IMR-90 (cell line): ENCODE measurements around the gene CYSRT1. TPM values are rescaled to one million over a fixed set of nuclear protein-coding genes. Genes with fewer than 3 reads are reported as not detected.

Experiments used
- ATAC-seq: fragments of 200-7000 bp; cut with Tn5 transposase; 2 replicates; pipeline ENCODE4 v1.9.1; 2020; ENCODE audit warnings: low read depth, mild to moderate bottlenecking, moderate library complexity
- BruUV-seq: library from RNA; stranded (reverse); fragments of 400-500 nt; replicated peaks from 2 replicates; lab custom pipeline; 2021; lab: Mats Ljungman, UMichigan
- CTCF ChIA-PET: fragments of 300-600 bp; formaldehyde crosslinking; extraction: SDS; loops from one replicate; lab custom pipeline; 2021; ENCODE audit warnings: antibody characterized with exemption; lab: Yijun Ruan, JAX
- POLR2A ChIA-PET: fragments of 300-600 bp; sonication (Branson Sonifier 250); formaldehyde crosslinking; loops from one replicate; lab custom pipeline; 2022; ENCODE audit warnings: antibody characterized with exemption; ENCODE audit not compliant: unreplicated experiment; lab: Charles Lee
- DNase-seq: peaks from one replicate; pipeline ENCODE4 v3.0.0; 2013
- H2AFZ ChIP-seq: replicated peaks from 2 replicates; pipeline ENCODE3; 2013; ENCODE audit warnings: low read length, mild to moderate bottlenecking; ENCODE audit not compliant: poor library complexity
- H2AK5ac ChIP-seq: 2 replicates; pipeline ENCODE4 v1.6.1; 2013; ENCODE audit warnings: low read depth, low read length, inconsistent platforms
- H2AK9ac ChIP-seq: replicated peaks from 2 replicates; pipeline ENCODE3; 2013; ENCODE audit warnings: mild to moderate bottlenecking, low read depth, low read length, moderate library complexity; ENCODE audit not compliant: poor library complexity
- H2BK120ac ChIP-seq: 2 replicates; pipeline ENCODE4 v1.6.1; 2013; ENCODE audit warnings: low read depth, low read length, inconsistent platforms
- H2BK15ac ChIP-seq: 3 replicates; pipeline ENCODE4 v1.6.1; 2013; ENCODE audit warnings: low read depth, low read length, inconsistent platforms
- H2BK20ac ChIP-seq: 2 replicates; pipeline ENCODE4 v1.6.1; 2013; ENCODE audit warnings: low read depth, mild to moderate bottlenecking, inconsistent platforms, low read length, moderate library complexity
- H2BK5ac ChIP-seq: 2 replicates; pipeline ENCODE4 v1.6.1; 2013; ENCODE audit warnings: mild to moderate bottlenecking, low read depth, low read length, inconsistent platforms; ENCODE audit not compliant: poor library complexity, severe bottlenecking
- H3K14ac ChIP-seq: replicated peaks from 2 replicates; pipeline ENCODE4 v1.6.1; 2013; ENCODE audit warnings: low read depth, low read length, inconsistent platforms
- H3K18ac ChIP-seq: 2 replicates; pipeline ENCODE4 v1.6.1; 2013; ENCODE audit warnings: low read depth, low read length, control low read depth
- H3K23ac ChIP-seq: 2 replicates; pipeline ENCODE4 v1.6.1; 2013; ENCODE audit warnings: low read depth, low read length, inconsistent platforms
- H3K27ac ChIP-seq: 2 replicates; pipeline ENCODE4 v1.5.1; 2013; ENCODE audit warnings: mild to moderate bottlenecking, control low read depth, low read length; ENCODE audit not compliant: insufficient read depth
- H3K27me3 ChIP-seq: 2 replicates; pipeline ENCODE4 v1.6.1; 2013; ENCODE audit warnings: low read length; ENCODE audit not compliant: control insufficient read depth, insufficient read depth
- H3K36me3 ChIP-seq: 2 replicates; pipeline ENCODE4 v1.6.1; 2013; ENCODE audit warnings: low read length, mixed read lengths; ENCODE audit not compliant: control insufficient read depth, insufficient read depth
- H3K4ac ChIP-seq: 2 replicates; pipeline ENCODE4 v1.6.1; 2013; ENCODE audit warnings: low read depth, low read length, inconsistent platforms
- H3K4me1 ChIP-seq: 2 replicates; pipeline ENCODE4 v1.6.1; 2013; ENCODE audit warnings: low read length, mixed read lengths; ENCODE audit not compliant: control insufficient read depth, insufficient read depth
- H3K4me2 ChIP-seq: 2 replicates; pipeline ENCODE4 v1.6.1; 2013; ENCODE audit warnings: low read depth, mild to moderate bottlenecking, control low read depth, low read length, moderate library complexity
- H3K4me3 ChIP-seq: 2 replicates; pipeline ENCODE4 v1.5.1; 2013; ENCODE audit warnings: low read depth, mild to moderate bottlenecking, control low read depth, low read length, moderate library complexity; ENCODE audit not compliant: insufficient read depth
- H3K56ac ChIP-seq: 2 replicates; pipeline ENCODE4 v1.6.1; 2013; ENCODE audit warnings: low read length, inconsistent platforms; ENCODE audit not compliant: insufficient read depth; ENCODE audit errors: extremely low read depth
- H3K79me1 ChIP-seq, 2 experiments: 2 replicates each; pipeline ENCODE4 v1.6.1; 2013; ENCODE audit warnings: low read length in 2 of 2, inconsistent platforms in 1 of 2, low read depth in 1 of 2
- H3K9ac ChIP-seq: 2 replicates; pipeline ENCODE4 v1.6.1; 2013; ENCODE audit warnings: low read depth, low read length, control low read depth
- H3K9me1 ChIP-seq: 2 replicates; pipeline ENCODE4 v1.6.1; 2013; ENCODE audit warnings: low read length, inconsistent platforms; ENCODE audit not compliant: insufficient read depth
- H3K9me3 ChIP-seq: 2 replicates; pipeline ENCODE4 v1.6.1; 2013; ENCODE audit warnings: low read length; ENCODE audit not compliant: control insufficient read depth, insufficient read depth
- H4K20me1 ChIP-seq: 2 replicates; pipeline ENCODE4 v1.6.1; 2013; ENCODE audit warnings: low read length, inconsistent platforms; ENCODE audit not compliant: insufficient read depth
- H4K5ac ChIP-seq: 2 replicates; pipeline ENCODE4 v1.6.1; 2013; ENCODE audit warnings: mild to moderate bottlenecking, low read depth, low read length, control low read depth
- H4K8ac ChIP-seq, 2 experiments: 2 replicates each; pipeline ENCODE4 v1.6.1; 2013; ENCODE audit warnings: low read depth in 2 of 2, low read length in 2 of 2, control low read depth in 1 of 2, inconsistent platforms in 1 of 2
- H4K91ac ChIP-seq: 2 replicates; pipeline ENCODE4 v1.6.1; 2013; ENCODE audit warnings: low read depth, low read length, inconsistent platforms; ENCODE audit not compliant: insufficient read depth
- BHLHE40 ChIP-seq: fragments of 150-350 bp; IDR thresholded peaks from 2 replicates; pipeline ENCODE4 v1.6.1; 2016; ENCODE audit warnings: mild to moderate bottlenecking, low read depth, low read length
- CEBPB ChIP-seq: IDR thresholded peaks from 2 replicates; pipeline ENCODE4 v1.6.1; 2012; ENCODE audit warnings: low read depth, low read length, improper control_type of control experiment
- CHD1 ChIP-seq: IDR thresholded peaks from 2 replicates; pipeline ENCODE4 v1.6.1; 2012; ENCODE audit warnings: low read depth, low read length, improper control_type of control experiment
- CTCF ChIP-seq: conservative IDR thresholded peaks from 2 replicates; pipeline ENCODE4 v1.5.1; 2012; ENCODE audit warnings: mild to moderate bottlenecking, low read depth, low read length, improper control_type of control experiment
- FOS ChIP-seq: fragments of 150-350 bp; IDR thresholded peaks from 2 replicates; pipeline ENCODE4 v1.6.1; 2016; ENCODE audit warnings: low read depth, low read length
- MAFK ChIP-seq: IDR thresholded peaks from 2 replicates; pipeline ENCODE4 v1.6.1; 2012; ENCODE audit warnings: low read depth, low read length, improper control_type of control experiment
- MAZ ChIP-seq: IDR thresholded peaks from 2 replicates; pipeline ENCODE4 v1.6.1; 2012; ENCODE audit warnings: low read depth, mild to moderate bottlenecking, low read length, improper control_type of control experiment, moderate library complexity, borderline replicate concordance
- MXI1 ChIP-seq: IDR thresholded peaks from 2 replicates; pipeline ENCODE4 v1.6.1; 2012; ENCODE audit warnings: low read depth, mild to moderate bottlenecking, low read length, moderate library complexity, borderline replicate concordance
- NFE2L2 ChIP-seq: fragments of 150-350 bp; IDR thresholded peaks from 2 replicates; pipeline ENCODE4 v1.6.1; 2016; ENCODE audit warnings: low read depth, mild to moderate bottlenecking, low read length
- POLR2A ChIP-seq: IDR thresholded peaks from 2 replicates; pipeline ENCODE4 v1.6.1; 2012; ENCODE audit warnings: mild to moderate bottlenecking, low read depth, low read length
- RAD21 ChIP-seq: IDR thresholded peaks from 2 replicates; pipeline ENCODE4 v1.6.1; 2012; ENCODE audit warnings: low read length, improper control_type of control experiment
- RCOR1 ChIP-seq: IDR thresholded peaks from 2 replicates; pipeline ENCODE4 v1.6.1; 2012; ENCODE audit warnings: mild to moderate bottlenecking, low read length, improper control_type of control experiment; ENCODE audit not compliant: insufficient replicate concordance
- RFX5 ChIP-seq: IDR thresholded peaks from 2 replicates; pipeline ENCODE4 v1.8.0; 2012; ENCODE audit warnings: low read depth, mild to moderate bottlenecking, low read length, moderate library complexity
- SMC3 ChIP-seq: fragments of 150-350 bp; IDR thresholded peaks from 2 replicates; pipeline ENCODE4 v1.6.1; 2016; ENCODE audit warnings: low read depth, mild to moderate bottlenecking, antibody characterized with exemption, low read length, moderate library complexity
- USF2 ChIP-seq: fragments of 150-350 bp; IDR thresholded peaks from 2 replicates; pipeline ENCODE4 v1.6.1; 2017; ENCODE audit warnings: mild to moderate bottlenecking, antibody characterized with exemption, low read length, low read depth
- WGBS, 2 experiments: methylation state at CpG; one replicate each; pipeline versions ENCODE4 v1.1.5 to v1.1.7; 2013; ENCODE audit warnings: missing lambda C conversion rate in 2 of 2; ENCODE audit not compliant: insufficient read length in 1 of 2; ENCODE audit errors: extremely low coverage in 2 of 2; 5-methylcytosine and 5-hydroxymethylcytosine counted together
- dilution Hi-C: fragments of 300-500 bp; cut with HindIII; formaldehyde crosslinking; loops from one replicate; pipeline ENCODE4 v1.14.3; 2018; ENCODE audit warnings: low sequenced_read_pairs; ENCODE audit not compliant: unreplicated experiment
- in situ Hi-C: fragments of 300-500 bp; cut with MboI; formaldehyde crosslinking; loops from 3 replicates; pipeline ENCODE4 v1.14.3; 2019; ENCODE audit warnings: low sequenced_read_pairs, inconsistent platforms, mixed read lengths
- intact Hi-C: fragments of 100-400 bp; cut with micrococcal nuclease; formaldehyde crosslinking; loops from 2 replicates; pipeline ENCODE4 v1.10.0; 2022
- polyA plus RNA-seq, 3 experiments: library from polyadenylated mRNA; depleted of rRNA; stranded (reverse); fragments of >200 nt; gene quantifications; 2 replicates each; pipeline ENCODE4 v1.2.3, GENCODE V29; 2012; ENCODE audit warnings: low replicate concordance in 1 of 3
- total RNA-seq: library from RNA; depleted of rRNA; stranded (reverse); fragments of >200 nt; gene quantifications from 2 replicates; pipeline ENCODE4 v1.2.3, GENCODE V29; 2012
- TF ChIP-seq, protein P1 (sequence below): fragments of 150-350 bp; IDR thresholded peaks from 2 replicates; pipeline ENCODE4 v1.6.1; 2016; ENCODE audit warnings: low read depth, mild to moderate bottlenecking, low read length, moderate library complexity, borderline replicate concordance

Gene CYSRT1
- total and polyA plus RNA-seq, 2 of the 4 experiments (the other 2 are of a cell fraction) = 0.18 to 0.84 TPM

- Histone ChIP-seq H3K36me3 (peaks cover 9% of the 10 kb centered on the region), H2AK9ac (no peak overlapping the region), H3K56ac (no peak overlapping the region), H4K8ac (no peak overlapping the region), H3K18ac (no peak overlapping the region), H3K27ac (no peak overlapping the region), H3K4me3 (no peak overlapping the region), H3K9me3 (no peaks in the 10 kb centered on the region), H3K4me2 (no peak overlapping the region), H2BK120ac (no peak overlapping the region), H2AK5ac (no peak overlapping the region), H3K23ac (no peak overlapping the region), H3K9me1 (peaks cover 3% of the 10 kb centered on the region; the same call in 1 of the 2 replicates), H2AFZ (no peak overlapping the region), H4K20me1 (no peaks in the 10 kb centered on the region), H3K79me1 (peaks cover 0 to 4% of the 10 kb centered on the region in 2 experiments; a peak in 1 of 4 replicates), H4K91ac (no peak overlapping the region), H3K14ac (no peak overlapping the region), H4K5ac (no peak overlapping the region), H2BK20ac (no peak overlapping the region), H2BK15ac (no peak overlapping the region), H3K27me3 (no peaks in the 10 kb centered on the region), H3K9ac (no peak overlapping the region), H2BK5ac (no peak overlapping the region), H3K4ac (no peak overlapping the region), H3K4me1 (peaks cover 17% of the 10 kb centered on the region)
- CTCF ChIA-PET = no interaction called here
- intact Hi-C loops (no loop called here), dilution Hi-C loops (no loop called here), in situ Hi-C loops (no loop called here)
- no TSS peak for BruUV-seq
- no peak for ATAC-seq
- no CpG with 5 or more reads among the region's 14 CpGs for WGBS, 2 experiments
- no peak for DNase-seq
- TF ChIP-seq CHD1 (no peak), BHLHE40 (no peak), RCOR1 (no peak), CTCF (no peak), MAZ (no peak), FOS (no peak), MXI1 (no peak), SMC3 (no peak), NFE2L2 (no peak), CEBPB (no peak), RAD21 (no peak), POLR2A (no peak), MAFK (no peak), USF2 (no peak), RFX5 (no peak)
- TF ChIP-seq, protein P1, sequence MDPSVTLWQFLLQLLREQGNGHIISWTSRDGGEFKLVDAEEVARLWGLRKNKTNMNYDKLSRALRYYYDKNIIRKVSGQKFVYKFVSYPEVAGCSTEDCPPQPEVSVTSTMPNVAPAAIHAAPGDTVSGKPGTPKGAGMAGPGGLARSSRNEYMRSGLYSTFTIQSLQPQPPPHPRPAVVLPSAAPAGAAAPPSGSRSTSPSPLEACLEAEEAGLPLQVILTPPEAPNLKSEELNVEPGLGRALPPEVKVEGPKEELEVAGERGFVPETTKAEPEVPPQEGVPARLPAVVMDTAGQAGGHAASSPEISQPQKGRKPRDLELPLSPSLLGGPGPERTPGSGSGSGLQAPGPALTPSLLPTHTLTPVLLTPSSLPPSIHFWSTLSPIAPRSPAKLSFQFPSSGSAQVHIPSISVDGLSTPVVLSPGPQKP = no peak
- POLR2A ChIA-PET = interaction anchor here (0.5 kb wide), 1 partner anchor 12 kb away, joined by 4 read pairs; no protein-coding TSS in a partner anchor
These were observed 3.9 kb upstream of the CYSRT1 start for GRCh38 chr9:137221095-137221505.
